Mesendoderm (in vitro differentiated cells): ENCODE measurements around the gene ROBO1.

Experiments used
- DNase-seq: peaks from one replicate; pipeline ENCODE4 v3.0.0; 2013
- H2AK5ac ChIP-seq: 2 replicates; pipeline ENCODE4 v1.6.1; 2013; ENCODE audit warnings: low read length, inconsistent platforms
- H2BK120ac ChIP-seq: 2 replicates; pipeline ENCODE4 v1.6.1; 2013; ENCODE audit warnings: low read depth, mild to moderate bottlenecking, low read length, moderate library complexity, mixed read lengths
- H2BK15ac ChIP-seq: replicated peaks from 2 replicates; pipeline ENCODE4 v1.6.1; 2013; ENCODE audit warnings: low read depth, mild to moderate bottlenecking, moderate library complexity
- H2BK5ac ChIP-seq: 2 replicates; pipeline ENCODE4 v1.6.1; 2013; ENCODE audit warnings: low read length, inconsistent platforms
- H3K18ac ChIP-seq: 2 replicates; pipeline ENCODE4 v1.6.1; 2013; ENCODE audit warnings: mild to moderate bottlenecking, low read length, mixed read lengths
- H3K23ac ChIP-seq: one replicate; pipeline ENCODE4 v1.6.1; 2013; ENCODE audit warnings: low read length
- H3K27ac ChIP-seq: 2 replicates; pipeline ENCODE4 v1.5.1; 2013; ENCODE audit warnings: low read depth, mild to moderate bottlenecking, inconsistent platforms, low read length, moderate library complexity
- H3K27me3 ChIP-seq: 2 replicates; pipeline ENCODE4 v1.6.1; 2013; ENCODE audit warnings: low read length, control low read depth, mild to moderate bottlenecking, inconsistent platforms; ENCODE audit not compliant: insufficient read depth, poor library complexity
- H3K36me3 ChIP-seq: 2 replicates; pipeline ENCODE4 v1.6.1; 2013; ENCODE audit warnings: low read length, inconsistent platforms; ENCODE audit not compliant: control insufficient read depth, insufficient read depth
- H3K4ac ChIP-seq: one replicate; pipeline ENCODE4 v1.6.1; 2013; ENCODE audit warnings: low read depth, mild to moderate bottlenecking, low read length, moderate library complexity
- H3K4me1 ChIP-seq: 2 replicates; pipeline ENCODE4 v1.6.1; 2013; ENCODE audit warnings: low read depth, low read length, inconsistent platforms; ENCODE audit not compliant: control insufficient read depth
- H3K4me2 ChIP-seq: 2 replicates; pipeline ENCODE4 v1.6.1; 2013; ENCODE audit warnings: low read length
- H3K4me3 ChIP-seq: 2 replicates; pipeline ENCODE4 v1.5.1; 2013; ENCODE audit warnings: mild to moderate bottlenecking, low read length
- H3K56ac ChIP-seq: one replicate; pipeline ENCODE4 v1.6.1; 2013; ENCODE audit warnings: low read length
- H3K79me1 ChIP-seq: 2 replicates; pipeline ENCODE4 v1.6.1; 2013; ENCODE audit warnings: low read length, inconsistent platforms
- H3K79me2 ChIP-seq: 2 replicates; pipeline ENCODE4 v1.6.1; 2013; ENCODE audit warnings: mild to moderate bottlenecking, low read length; ENCODE audit not compliant: control insufficient read depth, insufficient read depth
- H3K9ac ChIP-seq: 2 replicates; pipeline ENCODE4 v1.6.1; 2013; ENCODE audit warnings: low read length, inconsistent platforms
- H4K5ac ChIP-seq: one replicate; pipeline ENCODE4 v1.6.1; 2013; ENCODE audit warnings: low read length
- H4K8ac ChIP-seq: one replicate; pipeline ENCODE4 v1.6.1; 2013; ENCODE audit warnings: low read depth, mild to moderate bottlenecking, control low read depth, low read length, moderate library complexity
- WGBS: extraction: QIAGEN DNeasy Blood & Tissue Kit; methylation state at CpG from one replicate; pipeline ENCODE4 v1.1.7; 2013; ENCODE audit warnings: low lambda C conversion rate, missing lambda C conversion rate; ENCODE audit not compliant: insufficient coverage; ENCODE audit errors: extremely low coverage; 5-methylcytosine and 5-hydroxymethylcytosine counted together

Gene ROBO1

DNA sequence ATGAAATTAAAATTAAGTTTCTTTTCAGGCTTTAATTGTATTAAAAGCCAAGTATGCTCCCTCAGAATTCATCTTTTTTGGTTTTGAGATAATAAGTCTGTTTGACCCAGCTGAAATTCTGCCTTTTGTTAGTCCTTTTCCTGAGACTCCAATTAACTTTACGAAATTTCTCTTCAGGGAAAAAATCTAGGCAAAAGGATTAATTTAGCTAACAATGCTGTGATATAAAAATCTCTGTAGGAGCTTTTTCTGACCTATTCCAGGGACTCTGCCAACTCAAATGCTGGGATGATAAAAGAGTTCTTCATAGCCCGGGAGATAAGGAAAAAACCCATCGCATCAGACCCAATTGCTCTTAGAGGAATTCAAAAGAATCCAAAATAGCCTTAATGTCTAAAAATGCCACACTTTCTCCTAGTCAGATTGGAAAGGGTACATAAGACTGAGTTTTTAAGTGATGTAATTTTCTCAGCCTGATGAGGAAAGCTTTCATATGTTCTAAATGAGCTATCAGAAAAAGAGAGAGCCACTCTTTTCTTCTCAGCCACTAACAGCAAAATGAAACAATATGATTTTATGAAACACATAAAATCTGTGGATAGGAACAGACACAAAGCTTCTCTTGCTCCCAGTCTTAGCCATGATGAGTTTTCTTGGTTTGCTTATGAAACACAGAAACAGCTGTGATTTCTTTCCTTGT, 405.1 kb downstream of the ROBO1 start:
- Histone ChIP-seq H3K9ac (no peak overlapping the region), H3K23ac (no peak overlapping the region), H3K27me3 (no peaks in the 10 kb centered on the region), H2BK5ac (no peak overlapping the region), H3K27ac (no peak overlapping the region), H3K4ac (no peak overlapping the region), H3K79me2 (no peaks in the 10 kb centered on the region), H2BK15ac (no peak overlapping the region), H3K4me1 (no peaks in the 10 kb centered on the region), H3K4me3 (no peak overlapping the region), H3K36me3 (no peaks in the 10 kb centered on the region), H3K56ac (no peak overlapping the region), H3K4me2 (no peak overlapping the region), H3K18ac (no peak overlapping the region), H4K8ac (no peak overlapping the region), H3K79me1 (no peaks in the 10 kb centered on the region), H2AK5ac (no peak overlapping the region), H4K5ac (no peak overlapping the region), H2BK120ac (no peak overlapping the region)
- no peak for DNase-seq
- WGBS: no CpG with 5 or more reads among the region's 3 CpGs

DNA sequence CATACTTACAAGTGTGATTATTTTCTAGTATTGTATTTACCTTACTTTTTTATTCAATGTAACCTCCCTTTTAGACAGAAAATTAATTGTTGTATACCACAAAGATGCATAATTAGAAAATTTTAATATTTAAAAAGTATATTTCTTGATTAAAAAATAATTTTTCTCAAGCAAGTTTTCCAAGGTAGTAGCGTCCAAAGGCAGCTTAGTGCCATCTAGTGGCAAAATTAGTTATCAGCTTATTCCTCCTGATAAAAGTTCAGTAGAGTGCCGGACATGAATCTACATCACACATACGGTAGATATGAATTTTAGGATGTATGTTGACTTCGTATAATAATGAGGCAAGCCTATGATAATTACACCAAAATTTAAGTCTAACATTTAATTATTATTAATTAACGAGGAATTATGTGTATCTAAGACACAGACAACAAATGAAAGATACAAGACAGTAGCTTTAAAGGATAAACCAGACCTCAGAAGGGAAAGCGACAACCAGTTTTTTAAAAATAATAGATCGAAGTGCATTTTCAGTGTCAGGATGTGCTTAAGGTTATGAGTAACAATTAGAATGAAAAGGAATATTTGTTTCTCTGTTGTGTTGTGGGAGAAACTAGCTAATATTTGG, 405.9 kb downstream of the ROBO1 start:
- Histone ChIP-seq H3K79me1 (no peaks in the 10 kb centered on the region), H3K27ac (no peak overlapping the region), H3K18ac (no peak overlapping the region), H4K8ac (no peak overlapping the region), H3K56ac (no peak overlapping the region), H4K5ac (no peak overlapping the region), H3K27me3 (no peaks in the 10 kb centered on the region), H3K4ac (no peak overlapping the region), H3K4me1 (no peaks in the 10 kb centered on the region), H3K36me3 (no peaks in the 10 kb centered on the region), H2BK5ac (no peak overlapping the region), H3K4me2 (no peak overlapping the region), H3K79me2 (no peaks in the 10 kb centered on the region), H3K4me3 (no peak overlapping the region), H2BK120ac (no peak overlapping the region), H2BK15ac (no peak overlapping the region), H3K9ac (no peak overlapping the region), H2AK5ac (no peak overlapping the region), H3K23ac (no peak overlapping the region)
- no CpG with 5 or more reads among the region's 7 CpGs for WGBS
- peak; percentile 34 for DNase-seq

DNA sequence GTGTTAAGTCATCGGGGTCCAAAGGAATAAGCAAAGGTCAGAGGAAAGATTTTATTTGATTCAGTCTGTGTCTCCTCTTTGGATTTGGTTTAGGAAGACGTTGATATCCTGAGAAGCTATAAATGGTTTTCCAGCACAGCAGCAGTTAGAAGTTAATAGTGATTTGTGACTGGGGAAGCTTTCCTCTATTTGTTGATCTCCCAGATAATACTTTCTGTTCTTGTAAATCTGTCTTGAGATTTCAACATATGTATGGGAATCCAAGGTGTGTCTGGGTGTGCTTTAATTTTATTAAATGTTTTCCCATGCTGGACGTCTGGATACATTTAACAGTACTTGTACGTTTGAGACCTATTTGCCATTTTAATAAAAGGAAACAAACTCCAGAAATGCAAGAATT, 409.5 kb downstream of the ROBO1 start:
- no peaks in the 10 kb centered on the region for H3K79me2 ChIP-seq
- H2BK15ac ChIP-seq: no peak overlapping the region
- H3K9ac ChIP-seq: no peak overlapping the region
- H3K36me3 ChIP-seq: no peaks in the 10 kb centered on the region
- H3K18ac ChIP-seq: no peak overlapping the region
- no peaks in the 10 kb centered on the region for H3K4me1 ChIP-seq
- H2BK5ac ChIP-seq: no peak overlapping the region
- H3K23ac ChIP-seq: no peak overlapping the region
- H3K56ac ChIP-seq: no peak overlapping the region
- H4K8ac ChIP-seq: no peak overlapping the region
- no peak overlapping the region for H2AK5ac ChIP-seq
- WGBS: no CpG with 5 or more reads among the region's 4 CpGs
- H3K79me1 ChIP-seq: no peaks in the 10 kb centered on the region
- no peak overlapping the region for H3K4me3 ChIP-seq
- H3K27me3 ChIP-seq: no peaks in the 10 kb centered on the region
- H3K27ac ChIP-seq: no peak overlapping the region
- no peak overlapping the region for H3K4ac ChIP-seq
- no peak overlapping the region for H3K4me2 ChIP-seq
- DNase-seq: no peak
- no peak overlapping the region for H4K5ac ChIP-seq
- H2BK120ac ChIP-seq: no peak overlapping the region

GRCh38 chr3:79354179-79354688, 413.6 kb downstream of the ROBO1 start:
- H2BK15ac ChIP-seq: no peak overlapping the region
- WGBS: no CpG with 5 or more reads among the region's 3 CpGs
- H3K79me1 ChIP-seq: no peaks in the 10 kb centered on the region
- H2AK5ac ChIP-seq: no peak overlapping the region
- H3K9ac ChIP-seq: no peak overlapping the region
- no peak overlapping the region for H3K27ac ChIP-seq
- H3K18ac ChIP-seq: no peak overlapping the region
- H3K23ac ChIP-seq: no peak overlapping the region
- DNase-seq: no peak
- H3K4ac ChIP-seq: no peak overlapping the region
- no peak overlapping the region for H4K5ac ChIP-seq
- H3K4me3 ChIP-seq: no peak overlapping the region
- no peak overlapping the region for H4K8ac ChIP-seq
- no peaks in the 10 kb centered on the region for H3K36me3 ChIP-seq
- no peak overlapping the region for H3K4me2 ChIP-seq
- H3K27me3 ChIP-seq: no peaks in the 10 kb centered on the region
- no peak overlapping the region for H2BK120ac ChIP-seq
- H2BK5ac ChIP-seq: no peak overlapping the region
- H3K79me2 ChIP-seq: no peaks in the 10 kb centered on the region
- no peaks in the 10 kb centered on the region for H3K4me1 ChIP-seq
- no peak overlapping the region for H3K56ac ChIP-seq

DNA sequence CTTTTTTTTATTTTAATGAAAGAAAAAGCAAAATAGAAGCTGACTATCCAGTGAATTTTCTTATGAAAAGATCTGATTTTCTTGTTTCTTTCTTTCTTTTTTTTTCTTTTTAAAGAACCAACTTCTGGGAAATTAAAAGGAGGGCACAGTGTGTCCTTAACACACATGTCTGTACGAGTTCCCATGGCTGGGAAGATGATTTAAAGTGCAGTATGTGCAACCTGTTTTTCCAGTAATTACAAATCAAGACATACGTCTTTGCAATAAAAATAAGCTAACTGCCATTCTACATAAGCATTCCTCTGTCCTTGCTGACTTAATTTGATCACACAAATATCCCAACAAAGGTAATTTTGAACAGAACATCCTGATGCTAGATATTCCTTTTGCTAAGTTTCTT, 416.1 kb downstream of the ROBO1 start:
- Histone ChIP-seq H4K5ac (no peak overlapping the region), H3K27ac (no peak overlapping the region), H2BK120ac (no peak overlapping the region), H3K56ac (no peak overlapping the region), H3K36me3 (no peaks in the 10 kb centered on the region), H3K4me2 (no peak overlapping the region), H2AK5ac (no peak overlapping the region), H3K4me3 (no peak overlapping the region), H2BK15ac (no peak overlapping the region), H3K79me1 (no peaks in the 10 kb centered on the region), H4K8ac (no peak overlapping the region), H3K18ac (no peak overlapping the region), H3K9ac (no peak overlapping the region), H3K4me1 (no peaks in the 10 kb centered on the region), H3K79me2 (no peaks in the 10 kb centered on the region), H3K27me3 (no peaks in the 10 kb centered on the region), H3K23ac (no peak overlapping the region), H3K4ac (no peak overlapping the region), H2BK5ac (no peak overlapping the region)
- no peak for DNase-seq
- WGBS: no CpG with 5 or more reads among the region's 2 CpGs
